Neural progenitor cell (in vitro differentiated cells): ENCODE data around the gene TENT5C. TPM values are rescaled to one million over a fixed set of nuclear protein-coding genes. Genes with fewer than 3 reads are reported as not detected.

Source experiments
- DNase-seq: peaks from one replicate; pipeline ENCODE4 v3.0.0-alpha.2; 2016; ENCODE audit warnings: low spot score
- H2AFZ ChIP-seq: fragments of 200-600 bp; sonication (generic); replicated peaks from 2 replicates; pipeline ENCODE4 v1.6.1; 2016; ENCODE audit warnings: antibody characterized with exemption
- H3F3A ChIP-seq: fragments of 200-600 bp; sonication (generic); 2 replicates; pipeline ENCODE4 v1.6.1; 2016; ENCODE audit warnings: antibody characterized with exemption, low read depth
- H3K27ac ChIP-seq: fragments of 200-600 bp; sonication (generic); 2 replicates; pipeline ENCODE4 v1.5.1; 2016; ENCODE audit warnings: mild to moderate bottlenecking
- H3K27me3 ChIP-seq: fragments of 200-600 bp; sonication (generic); 2 replicates; pipeline ENCODE4 v1.6.1; 2016; ENCODE audit warnings: mild to moderate bottlenecking, moderate library complexity
- H3K36me3 ChIP-seq: fragments of 200-600 bp; sonication (generic); 2 replicates; pipeline ENCODE4 v1.5.1; 2016
- H3K4me1 ChIP-seq: fragments of 200-600 bp; sonication (generic); 2 replicates; pipeline ENCODE4 v1.6.1; 2016; ENCODE audit warnings: mixed run types
- H3K4me2 ChIP-seq: fragments of 200-600 bp; sonication (generic); 2 replicates; pipeline ENCODE4 v1.6.1; 2016
- H3K4me3 ChIP-seq: fragments of 200-600 bp; sonication (generic); 2 replicates; pipeline ENCODE4 v1.5.1; 2016
- H3K79me2 ChIP-seq: fragments of 200-600 bp; sonication (generic); 2 replicates; pipeline ENCODE4 v1.6.1; 2016; ENCODE audit warnings: low read depth
- H3K9ac ChIP-seq: fragments of 200-600 bp; sonication (generic); 2 replicates; pipeline ENCODE4 v1.6.1; 2016
- H3K9me3 ChIP-seq: fragments of 200-600 bp; sonication (generic); 2 replicates; pipeline ENCODE4 v1.5.1; 2016; ENCODE audit warnings: low read depth
- H4K20me1 ChIP-seq: fragments of 200-600 bp; sonication (generic); 2 replicates; pipeline ENCODE4 v1.6.1; 2016; ENCODE audit warnings: low read depth
- H3K27ac Mint-ChIP-seq: 3 replicates; pipeline ENCODE4 v1.8.0; 2021; ENCODE audit warnings: mixed read lengths
- H3K27me3 Mint-ChIP-seq: 2 replicates; pipeline ENCODE4 v1.8.0; 2022; ENCODE audit warnings: low read depth, mild to moderate bottlenecking, inconsistent platforms, moderate library complexity, mixed read lengths; ENCODE audit not compliant: insufficient read depth
- H3K36me3 Mint-ChIP-seq: 3 replicates; pipeline ENCODE4 v1.8.0; 2021; ENCODE audit warnings: mixed read lengths
- H3K4me1 Mint-ChIP-seq: 3 replicates; pipeline ENCODE4 v1.8.0; 2021; ENCODE audit warnings: mixed read lengths
- H3K4me3 Mint-ChIP-seq: 3 replicates; pipeline ENCODE4 v1.8.0; 2021; ENCODE audit warnings: mild to moderate bottlenecking, moderate library complexity, mixed read lengths
- H3K9me3 Mint-ChIP-seq: 3 replicates; pipeline ENCODE4 v1.8.0; 2020; ENCODE audit warnings: mixed read lengths
- EZH2 ChIP-seq: fragments of 200-600 bp; sonication (generic); IDR thresholded peaks from 2 replicates; pipeline ENCODE4 v1.6.1; 2017; ENCODE audit warnings: antibody characterized with exemption, mild to moderate bottlenecking, moderate library complexity
- EZH2phosphoT487 ChIP-seq: fragments of 200-600 bp; sonication (generic); IDR thresholded peaks from 2 replicates; pipeline ENCODE4 v1.6.1; 2017; ENCODE audit warnings: antibody characterized with exemption
- total RNA-seq: library from RNA; depleted of rRNA; stranded (reverse); fragments of >200 nt; gene quantifications from 2 replicates; pipeline ENCODE4 v1.2.3, GENCODE V29; 2015; ENCODE audit warnings: low replicate concordance
- TF ChIP-seq, protein P1 (sequence below): fragments of 200-600 bp; sonication (generic); IDR thresholded peaks from 2 replicates; pipeline ENCODE4 v1.5.1; 2017; ENCODE audit warnings: antibody characterized with exemption, mild to moderate bottlenecking

Gene TENT5C
- total RNA-seq, 1 donor from 2014 or later = 0.39 TPM

DNA sequence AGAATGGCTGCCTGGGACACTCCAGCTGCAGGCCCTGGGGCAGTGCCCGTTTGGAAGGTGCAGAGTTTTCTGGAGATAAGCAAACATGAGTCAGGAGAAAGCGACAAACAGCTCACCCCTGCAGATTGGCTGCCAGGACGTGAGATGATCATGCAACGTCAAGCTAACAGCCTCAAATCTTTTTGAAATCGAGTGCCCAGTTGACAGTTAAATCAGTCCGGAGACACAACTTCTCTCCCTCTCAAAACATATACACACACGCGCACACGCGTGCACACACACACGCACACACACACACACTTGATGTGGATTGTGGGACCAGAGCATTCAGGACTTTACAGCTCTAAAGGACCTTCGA lies 49.4 kb downstream of the TENT5C start:
- no peak for DNase-seq
- no peaks in the 10 kb centered on the region for H3K36me3 ChIP-seq
- Mint-ChIP-seq H3K27ac (no peak overlapping the region), H3K4me3 (no peak overlapping the region), H3K27me3 (peaks cover 12% of the 10 kb centered on the region), H3K36me3 (no peaks in the 10 kb centered on the region), H3K9me3 (no peaks in the 10 kb centered on the region), H3K4me1 (peaks cover 11% of the 10 kb centered on the region)
- no peak overlapping the region for H3K9ac ChIP-seq
- no peak overlapping the region for H3K4me2 ChIP-seq
- no peak overlapping the region for H3K27ac ChIP-seq
- TF ChIP-seq EZH2 (no peak), EZH2phosphoT487 (no peak)
- TF ChIP-seq, protein P1, sequence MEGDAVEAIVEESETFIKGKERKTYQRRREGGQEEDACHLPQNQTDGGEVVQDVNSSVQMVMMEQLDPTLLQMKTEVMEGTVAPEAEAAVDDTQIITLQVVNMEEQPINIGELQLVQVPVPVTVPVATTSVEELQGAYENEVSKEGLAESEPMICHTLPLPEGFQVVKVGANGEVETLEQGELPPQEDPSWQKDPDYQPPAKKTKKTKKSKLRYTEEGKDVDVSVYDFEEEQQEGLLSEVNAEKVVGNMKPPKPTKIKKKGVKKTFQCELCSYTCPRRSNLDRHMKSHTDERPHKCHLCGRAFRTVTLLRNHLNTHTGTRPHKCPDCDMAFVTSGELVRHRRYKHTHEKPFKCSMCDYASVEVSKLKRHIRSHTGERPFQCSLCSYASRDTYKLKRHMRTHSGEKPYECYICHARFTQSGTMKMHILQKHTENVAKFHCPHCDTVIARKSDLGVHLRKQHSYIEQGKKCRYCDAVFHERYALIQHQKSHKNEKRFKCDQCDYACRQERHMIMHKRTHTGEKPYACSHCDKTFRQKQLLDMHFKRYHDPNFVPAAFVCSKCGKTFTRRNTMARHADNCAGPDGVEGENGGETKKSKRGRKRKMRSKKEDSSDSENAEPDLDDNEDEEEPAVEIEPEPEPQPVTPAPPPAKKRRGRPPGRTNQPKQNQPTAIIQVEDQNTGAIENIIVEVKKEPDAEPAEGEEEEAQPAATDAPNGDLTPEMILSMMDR = no peak
- H3K9me3 ChIP-seq = no peaks in the 10 kb centered on the region
- H2AFZ ChIP-seq = no peak overlapping the region
- H3K27me3 ChIP-seq = no peaks in the 10 kb centered on the region
- H3K79me2 ChIP-seq = no peaks in the 10 kb centered on the region
- H3K4me1 ChIP-seq = no peaks in the 10 kb centered on the region
- H3K4me3 ChIP-seq = no peak overlapping the region
- no peaks in the 10 kb centered on the region for H3F3A ChIP-seq
- H4K20me1 ChIP-seq = no peaks in the 10 kb centered on the region

DNA sequence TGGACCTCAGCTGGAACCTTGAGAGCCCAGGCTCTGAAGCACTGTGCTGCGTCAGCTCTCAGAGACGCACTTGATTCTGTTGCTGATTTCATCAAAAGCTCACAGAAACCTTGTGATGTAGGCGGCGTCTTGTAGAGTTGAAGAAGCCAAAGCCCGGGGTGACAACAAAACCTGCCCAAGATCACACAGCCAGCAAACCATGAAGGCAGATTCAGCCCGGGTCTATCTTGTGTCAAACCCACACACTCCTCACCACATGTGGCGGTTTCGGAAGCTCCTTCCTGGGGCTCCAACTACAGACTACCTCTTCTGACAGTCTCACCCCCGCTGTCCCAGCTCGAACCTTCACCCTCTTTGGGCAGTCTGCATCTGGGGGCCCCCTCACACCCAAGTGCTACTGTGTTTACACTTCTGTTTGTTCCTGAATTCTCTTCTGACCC lies 50.4 kb downstream of the TENT5C start:
- H3K4me3 ChIP-seq = no peak overlapping the region
- H3K79me2 ChIP-seq = no peaks in the 10 kb centered on the region
- Mint-ChIP-seq H3K27me3 (peaks cover 9% of the 10 kb centered on the region), H3K4me3 (no peak overlapping the region), H3K9me3 (no peaks in the 10 kb centered on the region), H3K27ac (no peak overlapping the region), H3K4me1 (peaks cover 7% of the 10 kb centered on the region), H3K36me3 (no peaks in the 10 kb centered on the region)
- no peaks in the 10 kb centered on the region for H3K9me3 ChIP-seq
- H3K27ac ChIP-seq = no peak overlapping the region
- H3K4me2 ChIP-seq = no peak overlapping the region
- no peak for DNase-seq
- H2AFZ ChIP-seq = no peak overlapping the region
- no peak overlapping the region for H3K9ac ChIP-seq
- no peaks in the 10 kb centered on the region for H3K36me3 ChIP-seq
- H3F3A ChIP-seq = no peaks in the 10 kb centered on the region
- no peaks in the 10 kb centered on the region for H3K4me1 ChIP-seq
- no peaks in the 10 kb centered on the region for H4K20me1 ChIP-seq
- no peak for TF ChIP-seq EZH2
- TF ChIP-seq, protein P1 = no peak
- TF ChIP-seq EZH2phosphoT487 = no peak
- H3K27me3 ChIP-seq = no peaks in the 10 kb centered on the region

DNA sequence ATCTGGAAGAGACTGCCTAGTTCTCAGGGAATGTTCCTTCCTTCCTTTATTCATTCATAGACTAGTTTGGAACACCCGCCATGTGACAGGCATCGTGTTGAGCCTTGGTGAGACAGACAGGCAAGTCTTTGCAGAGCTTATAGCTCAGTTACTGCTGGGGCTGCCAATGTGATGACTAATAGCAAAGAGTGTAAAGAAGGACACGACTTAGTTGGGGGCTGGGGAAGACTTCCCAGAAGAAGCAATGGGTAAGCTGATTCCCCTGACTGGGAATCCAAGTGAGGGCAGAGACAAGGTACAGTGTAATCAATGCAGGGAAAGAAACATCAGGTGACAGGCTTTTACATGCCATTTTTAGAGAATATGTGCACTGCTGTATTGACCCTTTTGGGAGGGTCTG lies 51.2 kb downstream of the TENT5C start:
- no peaks in the 10 kb centered on the region for H3K9me3 Mint-ChIP-seq
- no peaks in the 10 kb centered on the region for H3K36me3 Mint-ChIP-seq
- Histone ChIP-seq H3K4me1 (no peaks in the 10 kb centered on the region), H4K20me1 (no peaks in the 10 kb centered on the region), H3F3A (no peaks in the 10 kb centered on the region), H3K27ac (no peak overlapping the region), H3K4me2 (no peak overlapping the region), H3K36me3 (no peaks in the 10 kb centered on the region), H3K27me3 (no peaks in the 10 kb centered on the region), H2AFZ (no peak overlapping the region), H3K9me3 (no peaks in the 10 kb centered on the region), H3K4me3 (no peak overlapping the region), H3K9ac (no peak overlapping the region), H3K79me2 (no peaks in the 10 kb centered on the region)
- no peak for TF ChIP-seq EZH2
- TF ChIP-seq, protein P1 = no peak
- TF ChIP-seq EZH2phosphoT487 = no peak
- peaks cover 9% of the 10 kb centered on the region for H3K27me3 Mint-ChIP-seq
- no peak for DNase-seq
- peaks cover 7% of the 10 kb centered on the region for H3K4me1 Mint-ChIP-seq
- no peak overlapping the region for H3K27ac Mint-ChIP-seq
- no peak overlapping the region for H3K4me3 Mint-ChIP-seq
